Measurements from ENCODE around the gene TOMM22.

DNA sequence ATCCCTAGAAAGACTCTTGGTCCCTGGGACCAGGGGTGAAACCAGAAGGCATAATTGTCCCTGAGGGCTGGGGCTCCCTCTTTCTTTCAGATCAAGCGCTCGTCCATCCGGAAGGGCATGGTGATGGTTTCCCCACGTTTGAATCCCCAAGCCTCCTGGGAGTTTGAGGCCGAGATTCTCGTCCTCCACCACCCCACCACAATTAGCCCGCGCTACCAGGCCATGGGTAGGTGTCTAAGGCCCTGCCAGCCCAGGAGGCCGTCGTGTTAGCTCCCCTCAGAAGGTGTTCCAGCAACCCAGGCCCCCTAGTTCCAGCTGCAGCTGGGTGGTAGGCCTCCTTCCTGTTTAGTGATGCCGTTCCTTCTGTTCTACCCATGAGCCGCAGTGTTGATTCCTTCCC lies 45.4 kb downstream of the TOMM22 start:
- TF ChIP-seq, protein P1, sequence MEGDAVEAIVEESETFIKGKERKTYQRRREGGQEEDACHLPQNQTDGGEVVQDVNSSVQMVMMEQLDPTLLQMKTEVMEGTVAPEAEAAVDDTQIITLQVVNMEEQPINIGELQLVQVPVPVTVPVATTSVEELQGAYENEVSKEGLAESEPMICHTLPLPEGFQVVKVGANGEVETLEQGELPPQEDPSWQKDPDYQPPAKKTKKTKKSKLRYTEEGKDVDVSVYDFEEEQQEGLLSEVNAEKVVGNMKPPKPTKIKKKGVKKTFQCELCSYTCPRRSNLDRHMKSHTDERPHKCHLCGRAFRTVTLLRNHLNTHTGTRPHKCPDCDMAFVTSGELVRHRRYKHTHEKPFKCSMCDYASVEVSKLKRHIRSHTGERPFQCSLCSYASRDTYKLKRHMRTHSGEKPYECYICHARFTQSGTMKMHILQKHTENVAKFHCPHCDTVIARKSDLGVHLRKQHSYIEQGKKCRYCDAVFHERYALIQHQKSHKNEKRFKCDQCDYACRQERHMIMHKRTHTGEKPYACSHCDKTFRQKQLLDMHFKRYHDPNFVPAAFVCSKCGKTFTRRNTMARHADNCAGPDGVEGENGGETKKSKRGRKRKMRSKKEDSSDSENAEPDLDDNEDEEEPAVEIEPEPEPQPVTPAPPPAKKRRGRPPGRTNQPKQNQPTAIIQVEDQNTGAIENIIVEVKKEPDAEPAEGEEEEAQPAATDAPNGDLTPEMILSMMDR (IDR thresholded peaks at IDR 0.05; ENCODE audit: extremely low read depth in 1 of 2, insufficient read depth in 1 of 2, low read depth in 1 of 2, low read length in 2 of 2) = no peak
- no peak for TF ChIP-seq POLR2A (IDR thresholded peaks at IDR 0.05; ENCODE audit: low read depth, low read length)

Measured in endothelial cell of umbilical vein (primary cell).